ENCODE results near the gene STX4.

The STX4 gene

DNA sequence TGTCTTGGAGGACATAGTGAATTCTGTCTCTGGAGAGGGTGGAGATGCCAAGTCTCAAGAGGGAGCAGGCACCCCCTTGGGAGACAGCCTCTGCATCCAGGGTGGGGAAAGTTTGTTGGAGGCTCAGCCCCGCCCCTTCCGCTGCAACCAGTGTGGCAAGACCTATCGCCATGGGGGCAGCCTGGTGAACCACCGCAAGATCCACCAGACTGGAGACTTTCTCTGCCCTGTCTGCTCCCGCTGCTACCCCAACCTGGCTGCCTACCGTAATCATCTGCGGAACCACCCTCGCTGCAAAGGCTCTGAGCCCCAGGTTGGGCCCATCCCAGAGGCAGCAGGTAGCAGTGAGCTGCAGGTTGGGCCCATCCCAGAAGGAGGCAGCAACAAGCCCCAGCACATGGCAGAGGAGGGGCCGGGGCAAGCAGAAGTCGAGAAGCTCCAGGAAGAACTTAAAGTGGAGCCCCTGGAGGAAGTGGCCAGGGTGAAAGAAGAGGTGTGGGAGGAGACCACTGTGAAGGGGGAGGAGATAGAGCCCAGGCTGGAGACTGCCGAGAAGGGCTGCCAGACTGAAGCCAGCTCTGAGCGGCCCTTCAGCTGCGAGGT is 46.1 kb downstream of the STX4 start:
- no peaks in the 10 kb centered on the region for H3K9me3 Mint-ChIP-seq (ENCODE audit: low read depth)
- peaks cover 26% of the 10 kb centered on the region for H3K4me1 Mint-ChIP-seq (ENCODE audit: low read depth)
- no peak overlapping the region for H3K4me3 Mint-ChIP-seq
- H3K36me3 Mint-ChIP-seq, result no peaks in the 10 kb centered on the region
- H3K27me3 Mint-ChIP-seq, result no peaks in the 10 kb centered on the region
- no peak overlapping the region for H3K27ac Mint-ChIP-seq

DNA sequence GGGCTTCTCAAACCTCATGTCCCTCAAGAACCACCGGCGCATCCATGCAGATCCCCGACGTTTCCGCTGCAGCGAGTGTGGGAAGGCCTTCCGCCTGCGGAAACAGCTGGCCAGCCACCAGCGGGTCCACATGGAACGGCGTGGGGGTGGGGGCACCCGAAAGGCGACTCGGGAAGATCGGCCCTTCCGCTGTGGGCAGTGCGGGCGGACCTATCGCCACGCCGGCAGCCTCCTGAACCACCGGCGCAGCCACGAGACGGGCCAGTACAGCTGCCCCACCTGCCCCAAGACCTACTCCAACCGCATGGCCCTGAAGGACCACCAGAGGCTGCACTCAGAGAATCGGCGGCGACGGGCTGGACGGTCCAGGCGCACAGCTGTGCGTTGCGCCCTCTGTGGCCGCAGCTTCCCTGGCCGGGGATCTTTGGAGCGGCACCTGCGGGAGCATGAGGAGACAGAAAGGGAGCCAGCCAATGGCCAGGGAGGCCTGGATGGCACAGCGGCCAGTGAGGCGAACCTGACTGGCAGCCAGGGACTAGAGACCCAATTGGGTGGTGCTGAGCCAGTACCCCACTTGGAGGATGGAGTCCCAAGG is 46.8 kb downstream of the STX4 start:
- Mint-ChIP-seq H3K27me3 (no peaks in the 10 kb centered on the region), H3K36me3 (no peaks in the 10 kb centered on the region), H3K4me1 (ENCODE audit: low read depth) (peaks cover 19% of the 10 kb centered on the region), H3K9me3 (ENCODE audit: low read depth) (no peaks in the 10 kb centered on the region), H3K4me3 (no peak overlapping the region), H3K27ac (no peak overlapping the region)

DNA sequence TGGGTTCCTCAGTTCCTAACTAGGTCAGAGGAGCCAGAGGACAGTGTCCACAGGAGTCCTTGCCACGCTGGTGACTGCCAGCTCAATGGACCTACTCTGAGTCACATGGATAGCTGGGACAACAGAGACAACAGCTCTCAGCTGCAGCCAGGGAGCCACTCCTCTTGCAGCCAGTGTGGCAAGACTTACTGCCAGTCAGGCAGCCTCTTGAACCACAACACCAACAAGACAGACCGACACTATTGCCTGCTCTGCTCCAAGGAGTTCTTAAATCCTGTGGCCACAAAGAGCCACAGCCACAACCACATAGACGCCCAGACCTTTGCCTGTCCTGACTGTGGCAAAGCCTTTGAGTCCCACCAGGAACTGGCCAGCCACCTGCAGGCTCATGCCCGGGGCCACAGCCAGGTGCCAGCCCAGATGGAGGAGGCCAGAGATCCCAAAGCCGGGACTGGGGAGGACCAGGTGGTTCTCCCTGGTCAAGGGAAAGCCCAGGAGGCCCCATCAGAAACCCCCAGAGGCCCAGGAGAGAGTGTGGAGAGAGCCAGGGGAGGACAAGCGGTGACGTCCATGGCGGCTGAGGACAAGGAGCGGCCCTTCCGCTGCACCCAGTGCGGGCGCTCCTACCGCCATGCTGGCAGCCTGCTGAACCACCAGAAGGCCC is 47.5 kb downstream of the STX4 start:
- H3K4me1 Mint-ChIP-seq (ENCODE audit: low read depth), result peaks cover 15% of the 10 kb centered on the region
- H3K4me3 Mint-ChIP-seq, result no peak overlapping the region
- no peak overlapping the region for H3K27ac Mint-ChIP-seq
- H3K36me3 Mint-ChIP-seq, result no peaks in the 10 kb centered on the region
- no peaks in the 10 kb centered on the region for H3K27me3 Mint-ChIP-seq
- H3K9me3 Mint-ChIP-seq (ENCODE audit: low read depth), result no peaks in the 10 kb centered on the region

DNA sequence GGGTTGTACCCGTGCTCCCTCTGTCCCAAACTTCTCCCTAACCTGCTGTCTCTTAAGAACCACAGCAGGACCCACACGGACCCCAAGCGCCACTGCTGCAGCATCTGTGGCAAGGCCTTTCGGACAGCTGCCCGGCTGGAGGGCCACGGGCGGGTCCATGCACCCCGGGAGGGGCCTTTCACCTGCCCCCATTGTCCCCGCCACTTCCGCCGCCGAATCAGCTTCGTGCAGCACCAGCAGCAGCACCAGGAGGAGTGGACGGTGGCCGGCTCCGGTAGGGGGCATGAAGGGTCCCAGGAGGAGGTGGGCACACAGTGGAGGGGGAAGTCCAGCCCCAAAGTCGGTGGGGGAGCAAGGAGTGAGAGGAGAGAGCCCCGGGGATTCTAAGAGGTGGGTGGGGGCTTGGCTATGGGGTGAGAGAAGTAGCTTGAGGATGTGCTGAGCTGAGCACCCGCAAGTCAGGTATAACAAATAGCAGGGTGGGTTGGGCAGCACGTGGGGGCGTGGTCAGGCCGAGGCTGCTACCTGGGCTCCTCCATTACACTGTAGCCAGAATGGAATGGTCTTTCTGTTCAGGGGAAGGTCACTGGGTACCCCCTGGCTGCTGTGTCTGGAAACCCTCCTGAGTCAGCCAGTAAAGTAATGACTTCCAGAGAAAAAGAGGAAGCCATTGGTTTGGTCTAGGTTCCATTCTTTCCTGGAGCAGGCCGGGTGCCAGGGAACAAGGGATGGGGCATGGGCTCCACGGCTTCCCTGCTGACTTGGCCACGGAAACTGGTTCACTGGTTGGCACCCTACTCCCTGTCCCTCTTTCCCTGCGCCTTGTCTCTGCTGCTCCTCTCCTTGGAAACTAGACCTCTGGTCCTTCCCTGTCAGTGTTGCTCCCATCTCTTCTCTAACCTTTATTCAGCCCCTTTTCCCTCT is 48.3 kb downstream of the STX4 start:
- Mint-ChIP-seq H3K27me3 (no peaks in the 10 kb centered on the region), H3K4me3 (no peak overlapping the region), H3K27ac (no peak overlapping the region), H3K9me3 (ENCODE audit: low read depth) (no peaks in the 10 kb centered on the region), H3K4me1 (ENCODE audit: low read depth) (peaks cover 11% of the 10 kb centered on the region), H3K36me3 (no peaks in the 10 kb centered on the region)

DNA sequence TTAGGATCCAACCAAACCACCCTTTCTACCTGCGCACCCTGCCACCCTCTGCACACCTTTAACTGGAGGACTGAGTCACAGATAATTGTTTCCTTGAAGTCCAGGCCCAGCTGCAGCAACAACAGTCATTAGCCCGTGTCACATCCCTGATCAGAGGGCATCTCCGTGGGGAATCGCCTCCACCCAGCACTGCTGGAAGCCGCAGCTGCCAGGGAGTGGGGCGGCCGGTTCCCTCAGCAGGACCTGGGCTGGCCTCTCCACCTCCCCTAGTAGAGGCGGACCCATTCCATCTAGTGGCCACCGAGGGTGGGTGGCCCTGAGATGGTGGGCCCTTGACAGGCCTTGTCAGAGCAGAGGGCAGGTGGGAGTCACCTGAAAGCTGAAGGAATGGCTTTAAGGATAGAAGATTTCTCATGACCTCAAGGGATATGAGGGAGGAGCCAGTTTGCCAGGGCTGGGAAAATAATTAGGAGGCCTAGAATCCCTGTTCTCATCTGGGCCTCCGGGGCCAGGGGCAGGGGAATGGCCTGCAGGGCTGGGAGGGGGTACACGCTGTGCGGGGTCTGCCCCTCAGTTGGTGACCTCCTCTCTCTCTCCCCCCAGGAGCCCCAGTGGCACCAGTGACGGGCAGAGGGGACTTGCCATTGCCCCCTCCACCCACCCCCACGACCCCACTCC is 49.1 kb downstream of the STX4 start:
- no peaks in the 10 kb centered on the region for H3K9me3 Mint-ChIP-seq (ENCODE audit: low read depth)
- no peak overlapping the region for H3K27ac Mint-ChIP-seq
- no peaks in the 10 kb centered on the region for H3K36me3 Mint-ChIP-seq
- H3K4me3 Mint-ChIP-seq, result no peak overlapping the region
- H3K27me3 Mint-ChIP-seq, result no peaks in the 10 kb centered on the region
- peaks cover 11% of the 10 kb centered on the region for H3K4me1 Mint-ChIP-seq (ENCODE audit: low read depth)

DNA sequence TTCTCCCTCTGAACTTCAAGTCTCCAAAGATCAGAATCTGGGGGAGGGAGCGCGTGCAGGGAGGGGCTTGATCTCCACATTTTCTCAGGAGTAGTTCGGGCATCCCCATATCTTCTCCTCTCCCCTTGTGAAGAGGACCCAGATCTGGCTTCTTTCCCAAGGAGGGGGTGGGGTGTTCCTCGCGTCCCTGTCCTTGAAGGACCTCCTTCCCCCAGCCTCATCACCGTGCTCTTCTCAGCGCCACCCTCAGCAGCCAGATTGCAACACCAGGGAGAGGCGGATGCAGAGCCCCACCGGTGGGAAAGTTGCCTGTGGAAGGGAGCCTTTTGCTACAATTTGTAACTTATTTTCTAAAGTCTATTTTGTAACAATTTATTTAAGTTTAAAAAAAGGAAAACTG is 49.7 kb downstream of the STX4 start:
- no peak overlapping the region for H3K4me3 Mint-ChIP-seq
- peaks cover 10% of the 10 kb centered on the region for H3K4me1 Mint-ChIP-seq (ENCODE audit: low read depth)
- no peaks in the 10 kb centered on the region for H3K36me3 Mint-ChIP-seq
- no peaks in the 10 kb centered on the region for H3K9me3 Mint-ChIP-seq (ENCODE audit: low read depth)
- H3K27ac Mint-ChIP-seq, result no peak overlapping the region
- H3K27me3 Mint-ChIP-seq, result no peaks in the 10 kb centered on the region

DNA sequence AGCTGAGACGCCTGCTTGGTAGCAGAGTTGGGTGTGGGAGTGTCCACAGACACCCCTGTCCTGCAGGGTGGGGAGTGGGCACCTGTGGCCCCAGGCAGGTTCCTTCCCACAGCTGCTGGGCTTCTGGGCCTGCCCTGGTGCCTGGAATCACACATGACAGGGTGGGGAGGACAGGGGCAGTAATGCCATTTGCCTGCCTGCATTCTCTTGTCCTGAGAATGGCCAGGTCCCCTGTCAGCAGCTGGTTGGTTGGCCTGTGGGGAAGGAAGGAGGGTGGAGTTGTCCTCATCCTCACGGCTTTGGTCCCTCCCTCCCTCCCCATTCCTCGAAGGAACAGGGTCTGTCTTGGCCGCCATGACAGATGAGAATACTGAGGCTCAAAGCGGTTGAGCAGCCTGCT is 50.2 kb downstream of the STX4 start:
- H3K36me3 Mint-ChIP-seq, result no peaks in the 10 kb centered on the region
- H3K4me1 Mint-ChIP-seq (ENCODE audit: low read depth), result peaks cover 10% of the 10 kb centered on the region
- H3K27ac Mint-ChIP-seq, result no peak overlapping the region
- no peaks in the 10 kb centered on the region for H3K27me3 Mint-ChIP-seq
- H3K9me3 Mint-ChIP-seq (ENCODE audit: low read depth), result no peaks in the 10 kb centered on the region
- no peak overlapping the region for H3K4me3 Mint-ChIP-seq

DNA sequence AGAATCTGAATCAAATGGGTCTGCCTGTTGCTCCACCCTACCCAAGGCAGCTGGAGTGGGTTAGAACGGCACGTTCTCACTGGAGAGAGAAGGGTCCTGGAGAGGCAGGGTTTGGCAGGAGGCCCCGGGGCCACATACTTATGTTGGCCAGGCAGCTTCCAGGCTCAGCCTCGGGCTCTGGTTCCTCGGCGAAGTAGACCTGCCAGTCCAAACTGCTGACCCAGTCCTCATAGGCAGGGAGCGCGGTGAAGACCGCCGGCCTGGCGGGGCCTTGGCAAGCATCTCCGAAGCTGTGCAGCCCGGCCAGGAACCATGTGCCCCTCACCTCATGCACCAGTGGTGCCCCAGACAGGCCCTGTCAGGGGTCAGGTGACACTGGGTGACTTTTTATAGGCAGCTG is 50.6 kb downstream of the STX4 start:
- H3K9me3 Mint-ChIP-seq (ENCODE audit: low read depth), result no peaks in the 10 kb centered on the region
- no peak overlapping the region for H3K4me3 Mint-ChIP-seq
- H3K4me1 Mint-ChIP-seq (ENCODE audit: low read depth), result peaks cover 10% of the 10 kb centered on the region
- no peaks in the 10 kb centered on the region for H3K27me3 Mint-ChIP-seq
- H3K27ac Mint-ChIP-seq, result no peak overlapping the region
- no peaks in the 10 kb centered on the region for H3K36me3 Mint-ChIP-seq

DNA sequence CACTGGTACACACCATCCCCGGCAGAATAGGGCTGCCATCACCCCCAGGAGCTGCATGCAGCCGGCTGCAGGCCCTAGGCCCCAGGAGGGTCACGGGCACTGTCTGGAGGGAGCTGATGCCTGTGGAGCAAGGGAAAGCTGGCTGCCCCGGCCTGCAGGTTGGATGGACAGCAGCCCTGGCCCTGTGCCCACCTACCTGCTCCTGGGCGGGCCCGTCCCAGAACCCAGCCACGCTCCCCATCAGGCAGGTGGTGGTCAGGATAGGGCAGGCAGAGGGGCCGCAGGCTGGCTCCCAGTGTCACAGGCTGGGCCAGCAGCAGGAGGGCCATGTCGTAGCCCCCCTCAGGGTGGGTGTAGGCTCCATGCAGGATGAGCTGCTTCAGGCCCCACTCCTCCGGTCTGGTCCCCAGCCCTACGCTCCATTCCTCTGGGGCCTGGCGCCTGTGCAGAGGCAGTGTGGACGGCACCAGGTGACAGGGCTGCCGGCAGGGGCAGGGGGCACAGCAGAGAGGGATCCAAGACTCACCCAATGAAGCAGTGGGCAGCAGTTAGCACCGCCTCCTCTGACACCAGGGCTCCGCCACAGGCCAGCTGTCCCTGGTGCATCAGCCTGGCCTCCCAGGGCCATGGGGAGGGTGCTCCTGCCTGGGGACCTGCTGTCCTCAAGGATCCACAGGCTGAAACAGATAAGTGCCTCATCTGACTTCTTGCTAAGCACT is 51.4 kb downstream of the STX4 start:
- Mint-ChIP-seq H3K4me3 (no peak overlapping the region), H3K27ac (no peak overlapping the region), H3K9me3 (ENCODE audit: low read depth) (no peaks in the 10 kb centered on the region), H3K36me3 (no peaks in the 10 kb centered on the region), H3K4me1 (ENCODE audit: low read depth) (peaks cover 7% of the 10 kb centered on the region), H3K27me3 (no peaks in the 10 kb centered on the region)

DNA sequence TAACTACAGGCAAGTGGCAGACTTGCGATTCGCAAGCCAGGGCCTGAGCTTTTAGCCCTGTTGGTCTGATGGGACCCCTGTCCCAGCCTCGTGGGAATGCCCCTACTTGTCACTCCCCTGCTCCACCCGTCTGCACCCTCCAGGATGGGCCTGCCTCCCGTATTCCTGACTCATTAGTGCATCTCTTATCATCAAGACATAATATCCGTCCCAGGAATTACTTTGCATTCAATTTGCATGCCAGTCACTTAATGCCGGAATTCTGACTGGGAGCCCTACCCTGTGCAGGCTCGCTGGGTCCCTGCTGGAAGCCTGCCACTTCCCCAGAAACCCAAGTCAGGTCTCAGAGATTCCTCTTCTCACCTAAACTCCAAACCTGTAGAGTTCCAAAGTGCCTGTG is 52.1 kb downstream of the STX4 start:
- Mint-ChIP-seq H3K27ac (no peak overlapping the region), H3K4me3 (no peak overlapping the region), H3K36me3 (no peaks in the 10 kb centered on the region), H3K27me3 (no peaks in the 10 kb centered on the region), H3K9me3 (ENCODE audit: low read depth) (no peaks in the 10 kb centered on the region), H3K4me1 (ENCODE audit: low read depth) (peaks cover 7% of the 10 kb centered on the region)

DNA sequence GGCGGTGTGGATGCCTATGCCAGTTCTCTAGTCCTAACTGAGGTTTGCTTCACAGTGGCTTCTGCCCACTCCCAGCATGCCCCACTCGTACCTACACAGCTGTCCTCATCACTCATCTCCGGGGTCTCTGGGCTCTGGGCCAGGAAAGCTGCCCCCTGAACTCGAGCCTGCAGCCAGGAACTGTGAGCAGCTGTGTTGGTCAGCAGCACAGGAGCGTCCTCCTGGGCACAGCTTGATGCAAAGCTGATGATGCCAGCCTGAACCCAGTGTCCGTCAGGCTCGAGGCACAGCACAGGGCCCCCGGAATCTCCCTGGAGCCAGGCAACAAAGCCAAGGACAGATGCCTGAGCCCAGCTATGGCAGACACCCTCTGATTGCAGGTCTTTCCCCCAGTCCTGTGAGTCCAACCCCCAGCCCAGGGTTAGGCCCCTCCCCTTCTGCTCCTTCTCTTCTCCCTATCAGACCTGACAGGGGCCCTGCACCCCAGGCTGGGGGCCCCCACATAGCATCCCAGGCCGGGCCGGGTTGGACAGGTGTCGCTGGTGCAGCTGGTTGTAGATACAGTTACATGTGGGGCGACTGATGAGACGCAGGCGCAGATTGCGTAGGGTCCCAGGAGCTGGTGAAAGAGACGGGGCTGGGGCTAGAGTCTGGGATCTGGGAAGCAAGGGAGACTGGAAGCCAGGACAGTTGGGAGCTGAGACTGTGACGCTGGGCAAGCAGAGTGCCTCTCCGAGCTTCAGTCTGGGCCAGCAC is 52.7 kb downstream of the STX4 start:
- Mint-ChIP-seq H3K4me1 (ENCODE audit: low read depth) (peaks cover 4% of the 10 kb centered on the region), H3K27ac (no peak overlapping the region), H3K4me3 (no peak overlapping the region), H3K36me3 (no peaks in the 10 kb centered on the region), H3K27me3 (no peaks in the 10 kb centered on the region), H3K9me3 (ENCODE audit: low read depth) (no peaks in the 10 kb centered on the region)

DNA sequence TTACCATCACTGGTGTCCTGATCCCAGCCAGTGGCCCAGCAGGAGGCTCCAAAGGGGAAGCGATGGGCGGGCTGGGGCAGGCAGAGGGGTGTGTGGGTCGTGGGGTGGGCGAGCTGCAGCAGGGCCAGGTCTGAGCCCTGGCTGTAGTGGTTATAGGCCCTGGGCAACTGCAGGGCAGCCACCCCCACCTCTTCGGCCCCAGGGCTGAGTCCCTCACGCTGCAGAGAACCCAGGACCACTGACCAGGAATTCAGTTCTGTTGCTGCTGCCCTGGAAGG is 53.2 kb downstream of the STX4 start:
- Mint-ChIP-seq H3K36me3 (no peaks in the 10 kb centered on the region), H3K9me3 (ENCODE audit: low read depth) (no peaks in the 10 kb centered on the region), H3K4me3 (no peak overlapping the region), H3K27ac (no peak overlapping the region), H3K4me1 (ENCODE audit: low read depth) (peaks cover 3% of the 10 kb centered on the region), H3K27me3 (no peaks in the 10 kb centered on the region)

DNA sequence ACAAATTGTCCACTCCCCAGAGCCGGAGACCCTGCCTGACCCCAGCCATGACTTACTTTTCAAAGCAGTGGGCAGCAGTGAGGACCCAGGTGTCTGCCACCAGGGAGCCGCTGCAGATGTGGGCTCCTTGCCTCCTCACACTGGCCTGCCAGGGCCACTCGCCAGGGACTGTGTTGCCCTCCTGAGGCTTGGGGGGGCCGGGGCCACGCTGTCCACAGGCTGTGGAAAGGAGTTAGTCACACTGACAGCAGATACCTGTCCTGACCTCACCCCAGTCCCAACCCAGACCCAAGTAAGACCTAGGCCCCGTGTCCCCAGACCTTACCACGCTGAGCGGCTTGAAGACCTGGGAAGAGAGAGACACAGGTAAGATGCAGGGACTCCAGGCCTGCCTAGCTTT is 54.1 kb downstream of the STX4 start:
- peaks cover 1% of the 10 kb centered on the region for H3K4me1 Mint-ChIP-seq (ENCODE audit: low read depth)
- no peaks in the 10 kb centered on the region for H3K27me3 Mint-ChIP-seq
- no peaks in the 10 kb centered on the region for H3K36me3 Mint-ChIP-seq
- H3K4me3 Mint-ChIP-seq, result no peak overlapping the region
- H3K27ac Mint-ChIP-seq, result no peak overlapping the region
- no peaks in the 10 kb centered on the region for H3K9me3 Mint-ChIP-seq (ENCODE audit: low read depth)

DNA sequence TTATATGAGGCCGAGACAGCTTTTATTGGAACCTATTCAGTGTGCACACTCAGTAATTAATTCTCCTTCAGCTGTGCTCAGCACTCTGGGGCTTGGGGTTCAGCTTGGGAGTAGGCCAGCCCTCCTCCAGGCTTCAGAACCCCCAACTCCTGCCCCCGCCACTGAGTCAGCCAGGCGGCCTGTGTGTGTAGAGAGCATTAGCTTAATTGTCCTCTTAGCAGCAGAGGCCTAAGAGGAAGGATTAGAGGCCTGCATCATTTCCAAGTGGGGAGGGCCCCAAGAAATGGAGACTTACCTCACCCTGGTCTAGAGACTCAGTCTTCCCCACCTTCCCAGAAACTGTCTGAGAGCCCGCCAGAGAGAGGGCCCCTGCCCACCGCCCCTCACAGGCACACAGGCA is 54.6 kb downstream of the STX4 start:
- Mint-ChIP-seq H3K36me3 (no peaks in the 10 kb centered on the region), H3K27ac (no peak overlapping the region), H3K27me3 (no peaks in the 10 kb centered on the region), H3K4me3 (no peak overlapping the region), H3K9me3 (ENCODE audit: low read depth) (no peaks in the 10 kb centered on the region), H3K4me1 (ENCODE audit: low read depth) (peaks cover 4% of the 10 kb centered on the region)

Measured in activated naive CD8-positive, alpha-beta T cell (primary cell).